AG10803 (cell line): ENCODE measurements around the gene SCNN1G.

Experiments
- DNase-seq: peaks from one replicate; pipeline ENCODE4 v3.0.0; 2010; ENCODE audit warnings: low read depth
- H3K4me3 ChIP-seq: 2 replicates; pipeline ENCODE4 v1.5.1; 2011; ENCODE audit warnings: mild to moderate bottlenecking, low read length, control low read depth
- CTCF ChIP-seq: conservative IDR thresholded peaks from 2 replicates; pipeline ENCODE4 v1.5.1; 2011; ENCODE audit warnings: mild to moderate bottlenecking, low read length, control low read depth, inconsistent platforms

SCNN1G gene

GRCh38 chr16:23163921-23164320, 18.6 kb upstream of the SCNN1G start:
- no peak for TF ChIP-seq CTCF
- no peak for DNase-seq
- H3K4me3 ChIP-seq = no peak overlapping the region

GRCh38 chr16:23164736-23165135, 17.8 kb upstream of the SCNN1G start:
- H3K4me3 ChIP-seq = no peak overlapping the region
- DNase-seq = no peak
- no peak for TF ChIP-seq CTCF

GRCh38 chr16:23172583-23172982, 10.0 kb upstream of the SCNN1G start:
- DNase-seq = no peak
- TF ChIP-seq CTCF = no peak
- no peak overlapping the region for H3K4me3 ChIP-seq

- H3K4me3 ChIP-seq = no peak overlapping the region
- TF ChIP-seq CTCF = no peak
These were observed 9.6 kb upstream of the SCNN1G start for GRCh38 chr16:23172994-23173393.

GRCh38 chr16:23174622-23175021, 7.9 kb upstream of the SCNN1G start:
- DNase-seq = peak; percentile 3

More at GRCh38 chr16:23172994-23173393, 9.6 kb upstream of the SCNN1G start:
- DNase-seq = no peak

GRCh38 chr16:23175651-23176050, 6.9 kb upstream of the SCNN1G start:
- no peak for DNase-seq
- TF ChIP-seq CTCF = no peak
- no peak overlapping the region for H3K4me3 ChIP-seq

More at GRCh38 chr16:23174622-23175021, 7.9 kb upstream of the SCNN1G start:
- H3K4me3 ChIP-seq = no peak overlapping the region
- TF ChIP-seq CTCF = no peak

GRCh38 chr16:23181506-23181905, 1.0 kb upstream of the SCNN1G start:
- H3K4me3 ChIP-seq = no peak overlapping the region
- DNase-seq = no peak
- TF ChIP-seq CTCF = no peak
